Right renal cortex interstitium (tissue), 3 donors: ENCODE measurements around the gene MAGIX. TPM values are rescaled to one million over a fixed set of nuclear protein-coding genes. Genes with fewer than 3 reads are reported as not detected.

Experiments
- DNase-seq, 3 donors: peaks; one replicate each; pipeline ENCODE4 v3.0.0-alpha.2; 2013; ENCODE audit warnings: low read depth in 3 of 3, low spot score in 2 of 3
- polyA plus RNA-seq, 3 donors: library from polyadenylated mRNA; unstranded; fragments of 120-200 nt; gene quantifications; one replicate each; pipeline ENCODE4 v1.2.1, GENCODE V29; 2013; ENCODE audit not compliant: insufficient read length in 3 of 3

MAGIX gene
- polyA plus RNA-seq, 3 donors, result 2.7 to 5.3 (median 3.6) TPM

DNA sequence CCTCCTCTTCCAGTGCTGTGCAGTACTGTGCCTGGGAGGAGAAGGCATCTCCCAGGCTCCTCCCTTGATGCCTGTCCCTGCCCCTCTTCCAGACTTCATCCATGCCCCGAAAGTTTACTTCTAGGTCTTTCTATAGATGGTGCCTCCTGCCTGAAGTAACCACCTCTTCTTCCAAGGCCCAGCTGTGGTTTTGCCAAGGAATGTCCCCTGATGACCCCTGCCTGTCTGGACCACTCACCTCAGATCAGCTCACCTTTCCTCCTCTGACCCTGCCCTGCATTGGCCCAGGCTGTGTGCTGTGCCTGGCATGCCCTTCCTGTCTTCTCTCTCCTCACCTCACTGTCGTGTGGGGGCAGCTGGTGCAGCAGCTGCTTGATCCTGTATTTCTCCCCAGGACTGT, 16.8 kb downstream of the MAGIX start:
- no peak for DNase-seq

DNA sequence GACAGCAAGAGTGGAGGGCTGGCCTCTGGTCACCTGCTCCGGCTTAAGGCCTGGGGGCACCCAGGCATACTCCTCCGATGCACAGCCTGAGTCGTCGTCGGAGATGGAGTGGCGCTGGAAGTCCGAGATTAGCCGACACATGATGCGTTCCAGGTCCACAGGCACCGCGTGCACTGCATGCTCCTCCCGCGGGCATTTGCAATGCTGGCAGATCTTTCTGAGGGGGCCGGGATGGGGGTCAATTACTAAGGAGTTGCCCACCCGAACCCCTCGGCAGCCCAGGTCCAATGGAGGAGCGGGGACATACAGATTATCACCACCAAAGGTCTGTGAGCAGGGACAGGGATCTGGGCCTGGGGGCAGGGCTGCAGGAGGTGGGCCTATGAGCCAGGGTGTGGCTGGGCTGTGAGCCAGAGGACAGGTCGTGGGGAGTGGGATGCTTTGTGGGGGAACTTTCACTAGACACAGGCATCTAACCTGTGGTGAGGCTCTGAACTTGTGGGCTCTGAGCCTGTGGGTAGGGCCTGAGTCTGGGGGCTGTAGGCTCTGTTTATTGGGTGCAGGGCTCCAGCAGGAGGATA, 21.2 kb downstream of the MAGIX start:
- no peak for DNase-seq

DNA sequence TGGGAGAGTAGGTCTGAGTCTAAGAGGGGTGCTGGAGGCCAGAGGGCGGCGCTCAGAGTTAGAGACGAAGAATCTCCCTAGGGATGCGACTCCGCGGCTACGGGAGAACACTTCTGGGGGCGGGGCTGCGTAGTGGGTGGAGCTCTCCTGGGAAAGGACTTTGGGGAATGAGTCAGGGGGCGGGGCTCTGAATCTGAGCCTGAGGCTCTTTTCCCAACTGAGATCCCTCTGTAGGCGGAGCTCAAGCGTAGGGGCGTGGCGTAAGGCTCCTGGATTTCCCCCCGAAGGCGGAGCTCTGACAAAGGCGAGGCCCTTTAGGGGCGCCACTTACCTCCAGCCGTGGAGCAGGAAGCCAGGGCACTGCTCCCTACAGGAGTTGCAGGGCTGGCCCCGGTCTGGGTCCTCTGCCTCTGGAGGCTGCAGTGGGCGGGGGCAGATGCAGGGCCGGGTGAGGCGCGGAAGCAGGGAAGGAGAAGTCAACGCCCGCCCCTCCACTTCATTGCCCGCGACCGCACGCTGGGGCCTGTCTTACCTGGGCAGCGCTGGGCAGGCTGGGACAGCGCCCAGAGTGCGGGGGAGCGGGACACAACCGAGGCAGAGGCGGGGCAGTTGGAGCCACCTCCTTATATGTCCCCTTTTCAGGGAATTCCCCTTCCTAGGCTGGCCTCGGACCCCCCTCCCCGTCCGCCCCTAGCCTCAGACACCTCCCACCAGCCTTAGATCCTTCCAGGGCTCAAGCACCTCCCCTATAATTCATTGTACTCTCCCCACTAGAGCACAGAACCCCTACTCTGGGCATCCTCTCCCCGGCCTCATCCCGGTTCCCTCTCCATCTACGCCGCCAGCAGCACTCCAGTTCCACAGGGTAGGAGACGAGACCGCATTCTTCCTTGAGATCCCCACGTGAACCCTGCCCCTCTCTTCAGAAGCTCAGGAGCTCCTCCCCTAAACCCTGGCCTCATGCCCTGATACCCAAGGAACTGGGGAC, 22.0 kb downstream of the MAGIX start:
- DNase-seq, result peak; percentile 43 to 72 (median 70)

DNA sequence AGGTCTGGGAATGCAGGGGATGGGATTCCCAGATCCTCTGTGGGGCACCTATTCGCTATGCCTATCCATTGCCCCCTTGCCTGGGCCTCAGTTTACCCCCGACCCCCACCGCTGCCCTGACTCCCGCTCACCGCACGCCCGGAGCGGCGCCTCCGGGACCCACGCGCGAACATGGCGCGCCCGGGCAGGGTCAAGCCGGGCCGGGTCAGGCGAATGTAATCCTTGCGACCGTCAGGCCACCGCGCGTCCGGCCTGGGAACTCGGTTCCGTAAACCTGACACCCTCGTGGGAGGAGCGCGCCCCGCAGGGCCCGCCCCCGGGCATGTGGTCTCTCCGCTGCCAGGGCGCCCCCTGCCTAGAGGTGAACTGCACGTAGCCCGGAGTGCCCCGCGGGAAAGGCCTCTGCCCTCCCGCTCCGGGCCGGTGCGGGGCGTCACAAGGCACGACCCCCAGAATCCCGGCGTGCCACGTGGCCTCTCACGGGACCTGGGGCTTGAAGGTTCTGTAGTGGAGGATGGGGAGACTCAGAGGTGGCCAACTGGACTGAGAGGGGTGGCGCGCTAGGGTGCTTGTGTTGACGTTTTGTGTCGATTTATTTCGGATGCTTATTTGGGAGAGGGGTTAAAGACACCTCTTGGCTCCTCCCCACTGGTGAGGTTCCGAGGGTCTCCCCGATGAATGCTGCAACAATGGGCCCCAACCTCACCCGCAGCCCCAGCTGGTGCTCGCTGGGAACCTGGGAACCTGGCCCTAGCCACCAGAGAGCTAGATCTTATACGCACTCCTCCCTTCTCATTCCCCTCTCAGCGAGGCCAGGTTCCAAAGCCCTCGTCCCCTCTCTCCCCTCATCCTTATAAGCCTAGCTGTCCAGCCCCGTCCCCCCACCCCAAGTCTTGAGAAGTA, 23.8 kb downstream of the MAGIX start, which contains the start of gene PRICKLE3:
PRICKLE3 (minus strand) TSS at position 249 of the 903 bp plus-strand sequence; CDS start at position 173, 76 bp downstream.
- DNase-seq, result no peak

DNA sequence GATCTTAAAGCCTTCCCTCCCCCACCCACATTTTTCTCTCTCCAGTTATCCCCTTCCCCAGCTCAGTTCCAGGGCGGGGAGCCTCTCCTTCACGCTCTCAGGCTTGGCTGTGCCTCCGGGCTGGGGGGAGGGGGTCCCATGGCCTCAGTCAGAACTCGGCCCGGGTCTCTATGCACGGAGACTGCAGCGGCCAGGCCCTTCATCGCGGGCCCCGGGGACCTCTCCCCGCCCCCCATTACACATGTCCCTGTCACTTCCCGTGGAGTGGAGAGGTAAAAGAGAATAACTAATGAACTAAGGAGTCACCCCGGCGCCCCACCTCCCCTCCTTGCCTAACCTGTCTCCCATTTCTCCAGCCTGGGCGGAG, 24.5 kb downstream of the MAGIX start:
- DNase-seq, result no peak

DNA sequence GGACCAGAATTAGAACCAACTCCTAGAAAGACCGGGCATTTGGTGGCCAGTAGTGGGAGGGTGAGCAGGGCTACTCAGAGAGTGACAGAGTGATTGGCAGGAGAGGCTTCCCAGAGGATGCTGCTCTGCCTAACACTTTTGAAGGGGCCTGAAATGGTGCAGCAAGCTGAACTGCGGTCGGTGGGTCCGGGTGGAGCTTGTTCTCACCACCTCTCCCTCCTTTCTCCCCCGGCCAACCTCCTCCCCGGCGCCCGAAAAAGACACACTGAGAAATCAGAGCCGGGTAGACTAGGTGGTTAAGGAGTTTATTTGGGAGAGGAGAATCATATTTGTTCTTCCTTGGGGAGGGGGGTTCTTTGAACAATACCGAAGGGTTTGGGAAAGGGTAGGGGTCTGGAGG, 25.0 kb downstream of the MAGIX start:
- no peak for DNase-seq

DNA sequence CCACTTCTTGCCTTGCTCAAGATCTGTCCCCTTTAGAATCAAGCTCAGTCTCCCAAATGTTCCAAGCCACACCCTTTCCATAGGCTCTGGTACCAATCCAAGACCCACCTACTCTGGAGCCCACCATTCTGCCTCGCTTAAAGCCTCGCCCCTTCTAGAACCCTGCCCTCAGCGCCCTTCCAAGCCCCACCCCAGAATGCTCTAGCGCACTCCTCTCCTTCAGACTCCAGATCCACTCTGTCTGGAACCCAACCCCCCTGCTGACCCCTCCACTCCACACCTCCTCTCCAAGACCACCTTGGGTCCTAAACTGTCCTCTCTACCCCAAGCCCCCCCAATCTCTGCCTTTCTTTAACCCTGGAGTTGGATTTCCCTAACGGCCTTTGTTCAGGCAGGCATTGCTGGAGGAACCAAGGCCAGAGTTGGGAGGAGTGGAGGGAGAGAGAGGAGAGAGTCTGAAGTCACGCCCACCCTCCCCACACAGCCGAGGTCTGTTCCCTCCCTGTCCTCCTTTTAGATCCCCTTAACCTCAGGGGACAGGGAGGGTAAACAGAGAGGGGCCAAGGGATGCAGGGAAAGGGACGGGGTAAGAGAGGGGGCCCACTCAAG, 26.0 kb downstream of the MAGIX start:
- no peak for DNase-seq

DNA sequence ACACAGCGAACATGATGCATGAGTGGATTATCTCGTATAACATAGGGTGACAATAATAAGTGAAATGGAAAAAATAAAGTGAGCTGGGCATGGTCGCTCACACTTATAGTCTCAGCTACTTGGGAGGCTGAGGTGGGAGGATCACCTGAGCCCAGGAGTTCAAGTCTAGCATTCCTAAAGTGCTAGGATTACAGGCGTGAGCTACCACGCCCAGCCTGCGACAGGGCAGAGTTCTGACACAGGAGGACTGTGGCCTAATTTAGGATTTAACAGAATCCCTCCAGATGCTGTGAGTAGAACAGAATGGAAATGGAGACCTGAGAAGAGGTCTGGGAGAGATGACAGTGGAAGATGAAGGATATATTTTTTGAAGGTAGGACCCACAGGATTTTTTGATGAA, 27.0 kb downstream of the MAGIX start:
- DNase-seq, result no peak

DNA sequence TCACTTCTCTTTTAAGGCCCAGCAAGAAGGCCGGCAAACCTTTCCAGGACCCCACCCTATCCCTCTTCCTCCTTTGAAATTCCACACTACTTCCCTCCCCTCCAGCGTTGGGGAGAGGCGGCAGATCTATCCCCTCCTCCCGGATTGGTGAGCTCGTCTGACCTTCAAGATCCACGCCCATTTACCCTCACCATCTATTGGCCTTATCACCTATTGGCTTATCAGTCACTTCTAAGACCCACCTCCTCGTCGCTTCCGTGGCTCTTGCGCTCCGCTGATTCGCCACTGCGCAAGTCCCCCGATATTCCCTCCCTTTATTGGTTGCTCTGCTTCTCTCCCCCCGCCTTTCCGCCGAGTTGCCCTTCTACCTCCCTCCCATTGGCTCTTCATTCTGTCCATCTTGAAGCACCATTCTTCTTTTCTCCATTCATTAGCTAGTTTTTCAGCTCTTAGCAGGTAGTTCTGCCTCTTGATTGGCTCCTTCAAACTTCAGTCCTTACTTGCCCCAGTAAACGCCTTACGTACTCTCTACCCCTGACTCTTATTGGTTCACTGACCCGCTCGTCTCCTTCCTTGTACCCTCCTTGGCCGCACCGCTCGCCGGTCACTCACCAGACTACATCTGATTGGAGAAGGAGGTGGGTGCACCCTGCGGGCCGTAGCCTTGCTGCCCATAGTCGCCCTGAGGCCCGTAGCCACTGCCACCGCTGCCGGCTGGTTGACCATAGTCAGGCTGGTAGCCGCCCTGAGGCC, 28.4 kb downstream of the MAGIX start:
- DNase-seq, result peak; percentile 88 to 91 (median 90)

DNA sequence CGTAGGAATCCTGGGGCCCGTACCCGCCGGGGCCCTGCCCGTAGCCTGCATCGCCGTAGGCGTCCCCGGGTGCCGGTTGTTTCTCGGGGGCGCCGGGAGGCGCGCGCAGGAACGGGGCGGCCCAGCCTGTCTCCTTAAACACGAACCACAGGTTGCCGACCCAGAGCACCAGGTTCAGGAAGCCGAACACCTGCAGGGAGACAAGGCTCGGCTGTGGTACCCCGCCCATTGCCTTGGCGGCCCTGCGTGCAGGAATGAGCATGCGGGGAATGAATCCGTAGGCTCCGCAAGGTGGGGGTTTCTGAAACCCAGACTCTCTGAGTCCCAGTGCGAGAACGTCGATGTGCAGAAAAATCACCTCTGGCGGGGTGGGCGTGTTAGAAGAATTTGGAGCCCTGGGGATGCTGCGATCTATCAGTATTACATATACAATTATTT, 29.0 kb downstream of the MAGIX start:
- no peak for DNase-seq

DNA sequence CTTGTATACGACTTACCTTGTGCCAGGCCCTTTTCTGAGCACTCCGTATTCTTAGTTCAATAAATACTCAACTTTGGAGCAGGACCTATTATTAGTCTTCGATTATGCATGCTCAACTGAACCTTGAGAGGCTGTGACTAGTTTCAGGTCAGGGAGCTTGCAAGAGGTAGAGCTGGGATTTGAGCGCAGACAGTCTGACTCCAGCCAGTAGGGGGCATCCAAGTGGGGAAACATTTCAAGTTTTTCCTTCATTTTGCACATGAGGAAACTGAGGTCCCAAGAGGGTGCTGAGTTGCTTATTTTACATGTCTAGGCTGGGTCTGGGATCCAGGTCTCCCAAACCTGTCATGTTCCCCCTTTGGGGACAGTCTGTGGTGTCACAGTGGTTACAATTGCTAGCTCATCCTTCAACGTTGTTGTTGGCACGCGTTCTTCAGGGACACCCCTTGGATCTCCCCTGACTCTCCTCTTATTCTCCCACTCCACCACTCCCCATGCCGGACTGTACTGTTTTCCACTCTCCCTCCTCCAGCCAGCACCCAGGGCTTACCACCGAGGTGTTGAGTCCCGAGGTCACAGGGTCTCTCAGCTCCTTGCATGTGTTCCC, 30.3 kb downstream of the MAGIX start:
- no peak for DNase-seq

DNA sequence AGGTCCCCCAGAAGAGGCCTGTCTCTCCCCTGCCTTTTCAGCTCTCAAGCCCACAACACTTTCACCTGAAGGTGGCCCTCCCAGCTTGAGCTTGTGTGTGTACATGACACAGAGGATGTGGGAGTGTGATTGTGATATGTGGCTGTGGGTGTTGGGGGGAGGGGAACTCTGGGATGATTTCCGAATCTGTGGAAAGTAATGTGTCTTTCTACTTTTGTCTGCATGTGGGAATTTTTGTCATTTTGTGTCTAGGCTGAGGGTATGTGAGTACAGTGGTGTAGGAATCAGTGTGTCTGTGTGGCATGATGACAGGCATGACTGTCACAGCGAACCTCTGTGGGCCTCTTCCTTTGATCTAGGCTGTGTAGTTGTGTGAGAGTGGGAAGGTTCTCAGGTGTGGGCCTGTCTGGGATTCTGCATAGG, 31.0 kb downstream of the MAGIX start:
- DNase-seq, result no peak

DNA sequence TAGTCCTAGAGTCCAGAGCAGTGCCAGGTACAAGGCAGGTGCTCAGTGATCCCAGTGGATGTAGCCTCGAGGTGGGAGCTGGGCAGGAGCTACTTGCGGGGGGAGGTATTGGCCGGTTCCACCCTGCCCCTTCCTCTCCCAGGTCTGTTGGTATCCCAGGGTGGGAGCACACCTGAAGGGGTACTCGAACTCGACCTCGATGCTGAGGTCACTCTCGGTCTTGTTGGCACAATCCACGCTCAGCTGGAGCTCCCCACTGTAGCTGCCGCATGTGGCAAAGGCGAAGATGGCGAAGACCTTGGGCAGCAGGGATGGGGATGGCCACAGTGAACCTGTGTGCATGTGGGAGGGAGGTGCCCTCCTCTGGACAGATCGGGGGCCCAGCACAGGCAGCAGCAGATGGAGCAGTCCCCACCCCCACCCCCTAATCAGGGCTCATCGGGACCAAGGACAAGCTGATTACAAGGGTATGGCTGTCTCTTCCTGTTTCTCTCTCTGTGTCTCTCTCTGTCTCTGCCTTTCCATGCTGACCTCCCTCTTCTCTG, 35.1 kb downstream of the MAGIX start:
- DNase-seq, result no peak

DNA sequence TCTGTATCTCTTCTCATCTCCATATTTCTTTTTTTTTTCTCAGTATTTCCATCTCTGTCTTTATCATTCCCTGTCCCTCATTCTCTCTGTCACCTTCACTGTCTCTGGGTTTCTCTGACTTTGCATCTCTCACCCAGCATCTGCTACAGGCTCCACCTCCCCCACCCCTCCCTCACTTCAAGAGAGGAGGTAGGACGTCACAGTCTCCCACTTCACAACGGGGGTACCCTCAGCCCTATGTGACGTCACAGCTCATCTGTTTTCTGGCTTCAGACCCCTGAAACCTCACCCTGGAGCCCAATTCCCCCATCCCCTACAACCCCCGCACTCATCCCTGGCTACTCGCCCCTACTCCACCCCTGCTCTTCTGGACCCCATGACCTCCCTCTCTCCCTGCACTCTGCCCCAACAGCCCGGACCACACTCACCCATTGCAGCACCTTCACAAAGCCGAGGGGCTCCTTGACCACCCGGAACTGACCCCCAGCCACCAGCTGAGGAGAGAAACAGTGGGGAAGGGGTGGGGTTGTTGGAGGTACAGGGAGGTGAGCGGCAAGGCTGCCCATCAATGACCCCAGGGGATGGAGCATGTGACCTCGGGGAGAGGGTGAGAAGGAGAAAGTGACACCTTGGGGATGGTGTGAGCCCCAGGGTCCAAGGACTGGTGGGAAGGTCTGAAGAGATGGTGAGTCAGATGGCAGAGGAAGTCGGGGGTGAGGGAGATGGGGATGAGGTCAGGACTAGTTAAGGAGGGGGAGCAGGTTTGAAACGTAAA, 36.2 kb downstream of the MAGIX start:
- DNase-seq, result no peak

DNA sequence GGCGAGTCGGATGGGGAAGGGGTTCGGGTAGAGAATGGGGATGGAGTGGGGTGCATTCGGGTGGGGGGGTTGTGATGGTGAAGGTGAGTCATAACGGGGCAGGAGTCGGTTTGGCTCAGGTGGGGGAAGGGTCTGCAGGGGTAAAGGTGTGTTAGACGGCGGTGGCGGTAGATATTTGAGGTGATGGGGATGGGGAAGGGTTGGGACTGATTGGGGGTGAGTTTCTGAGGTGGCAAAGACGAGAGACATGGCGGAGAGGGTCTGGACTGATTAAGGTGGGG, 36.7 kb downstream of the MAGIX start:
- DNase-seq, result no peak

DNA sequence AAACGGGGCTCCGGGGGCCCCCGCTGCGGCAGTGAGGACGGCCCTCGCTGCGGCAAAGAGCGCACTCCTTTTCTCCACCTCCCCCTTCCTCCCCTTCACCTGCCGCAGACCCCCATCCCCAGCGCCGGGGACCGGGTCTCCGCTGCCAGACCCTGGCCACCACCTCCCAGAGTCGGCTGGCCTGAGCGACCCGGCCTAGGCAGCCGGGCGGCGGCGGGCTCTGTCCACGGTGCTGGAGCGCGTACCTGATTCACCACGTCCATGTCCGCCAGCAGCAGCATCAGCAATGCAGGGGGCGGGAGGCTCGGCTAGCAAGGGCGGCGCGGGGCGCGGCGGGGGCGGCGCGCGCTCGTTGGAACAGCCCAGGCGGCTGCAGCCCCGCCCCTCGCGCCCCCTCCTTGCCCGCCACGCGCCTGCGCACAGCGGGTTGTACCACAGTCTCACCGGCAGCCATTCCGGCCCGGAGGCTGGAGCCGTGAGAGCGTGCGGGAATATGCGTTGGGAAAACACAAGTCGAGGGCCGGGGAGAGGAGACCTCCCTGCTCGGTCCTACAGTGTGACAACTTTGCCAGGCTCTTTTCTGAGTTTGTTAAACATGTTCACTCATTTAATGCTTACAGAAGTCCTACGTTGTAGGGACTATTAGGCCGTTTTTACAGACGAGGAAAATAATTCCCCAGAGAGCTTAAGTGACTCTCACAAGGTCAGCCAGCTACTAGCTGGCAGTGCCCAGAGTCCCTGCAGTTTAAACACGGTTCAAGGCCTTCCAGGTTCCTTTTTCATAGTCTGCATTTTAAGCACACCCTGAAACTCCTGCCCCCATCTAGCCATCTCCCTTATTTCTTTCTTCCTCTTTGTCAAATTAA, 37.6 kb downstream of the MAGIX start, which contains the start of gene SYP:
SYP (minus strand) TSS at position 288 of the 866 bp plus-strand sequence; CDS start at position 281, 7 bp downstream.
- DNase-seq, result peak in 2 of 3 donors; percentile 56 to 60

DNA sequence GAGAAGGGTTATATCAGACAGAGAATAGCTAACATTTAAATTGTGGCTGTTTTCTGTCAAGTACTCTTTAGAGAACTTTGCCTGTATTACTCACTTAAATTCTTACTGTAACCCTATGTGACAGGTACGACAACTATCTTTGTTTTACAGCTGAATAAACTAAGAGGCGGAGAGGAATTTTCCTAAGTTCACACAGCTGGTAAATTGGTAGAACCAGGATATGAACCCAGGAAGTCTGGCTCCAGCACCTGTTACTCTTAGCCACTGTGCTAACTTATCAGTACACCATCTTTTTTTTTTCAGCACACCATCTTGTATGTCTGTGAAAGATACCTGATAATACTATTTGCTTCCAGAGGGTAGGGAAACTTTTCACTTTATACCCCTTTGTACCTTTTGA, 39.5 kb downstream of the MAGIX start:
- no peak for DNase-seq
